CD14-positive monocyte (primary cell): ENCODE data around the gene TINCR. TPM values are rescaled to one million over a fixed set of nuclear protein-coding genes. Genes with fewer than 3 reads are reported as not detected.

Source experiments
- DNase-seq, 3 donors: peaks; one replicate each; pipeline ENCODE4 v3.0.0-alpha.2; 2011 to 2022
- H2AFZ ChIP-seq: 2 replicates; pipeline ENCODE4 v1.6.0; 2012; ENCODE audit warnings: mild to moderate bottlenecking, low read depth, low read length, inconsistent platforms; ENCODE audit not compliant: insufficient read depth, poor library complexity, severe bottlenecking
- H3K27ac ChIP-seq, 2 donors: 1 replicate in 1 of 2; 2 replicates in 1 of 2; pipeline ENCODE4 v1.5.1; 2012 to 2013; ENCODE audit warnings: low read length in 2 of 2, control low read depth in 1 of 2, inconsistent platforms in 1 of 2, low read depth in 1 of 2, mild to moderate bottlenecking in 1 of 2
- H3K27me3 ChIP-seq, 2 donors: one replicate each; pipeline versions ENCODE4 v1.6.0 to v1.6.1; 2011 to 2013; ENCODE audit warnings: low read length in 2 of 2; ENCODE audit not compliant: control insufficient read depth in 2 of 2, insufficient read depth in 2 of 2
- H3K36me3 ChIP-seq, 2 donors: replicated peaks in 1 of 2; 1 replicate in 1 of 2; 2 replicates in 1 of 2; pipeline versions ENCODE4 v1.5.1 to v1.6.1; 2012 to 2013; ENCODE audit warnings: low read length in 2 of 2, control low read depth in 1 of 2, inconsistent platforms in 1 of 2, mild to moderate bottlenecking in 1 of 2; ENCODE audit not compliant: insufficient read depth in 2 of 2, control insufficient read depth in 1 of 2
- H3K4me1 ChIP-seq, 2 donors: 1 replicate in 1 of 2; 2 replicates in 1 of 2; pipeline versions ENCODE4 v1.5.1 to v1.6.1; 2012 to 2013; ENCODE audit warnings: low read length in 2 of 2, control low read depth in 1 of 2, inconsistent platforms in 1 of 2, mild to moderate bottlenecking in 1 of 2, moderate library complexity in 1 of 2; ENCODE audit not compliant: insufficient read depth in 2 of 2, control insufficient read depth in 1 of 2
- H3K4me2 ChIP-seq: replicated peaks from 2 replicates; pipeline ENCODE3; 2012; ENCODE audit warnings: low read length, moderate library complexity, mild to moderate bottlenecking; ENCODE audit not compliant: poor library complexity, severe bottlenecking; ENCODE audit errors: extremely low read depth
- H3K4me3 ChIP-seq, 3 experiments: fragments of 200-600 bp in 1 of 3; sonication (generic) in 1 of 3; replicated peaks in 1 of 3; 1 replicate in 2 of 3; 2 replicates in 1 of 3; pipeline ENCODE4 v1.5.1; 2011 to 2013; ENCODE audit warnings: low read length in 3 of 3, mild to moderate bottlenecking in 3 of 3, control low read depth in 2 of 3, low read depth in 2 of 3, inconsistent platforms in 1 of 3, moderate library complexity in 1 of 3
- H3K79me2 ChIP-seq: 2 replicates; pipeline ENCODE4 v1.6.0; 2012; ENCODE audit warnings: mild to moderate bottlenecking, control low read depth, inconsistent platforms, low read length, moderate library complexity; ENCODE audit not compliant: insufficient read depth
- H3K9ac ChIP-seq: 2 replicates; pipeline ENCODE4 v1.6.0; 2017; ENCODE audit warnings: low read length, mild to moderate bottlenecking; ENCODE audit not compliant: insufficient read depth, poor library complexity, severe bottlenecking
- H3K9me3 ChIP-seq, 2 donors: replicated peaks in 1 of 2; 1 replicate in 1 of 2; 2 replicates in 1 of 2; pipeline versions ENCODE4 v1.5.1 to v1.6.1; 2012 to 2013; ENCODE audit warnings: low read length in 2 of 2, control low read depth in 1 of 2; ENCODE audit not compliant: control insufficient read depth in 1 of 2, insufficient read depth in 1 of 2
- H4K20me1 ChIP-seq: 2 replicates; pipeline ENCODE4 v1.6.0; 2012; ENCODE audit warnings: mild to moderate bottlenecking, low read length, control low read depth, moderate library complexity; ENCODE audit not compliant: insufficient read depth
- H3K27ac Mint-ChIP-seq, 7 donors: one replicate each; pipeline ENCODE4 v1.8.0; 2020; ENCODE audit warnings: mild to moderate bottlenecking in 7 of 7, mixed read lengths in 7 of 7, moderate library complexity in 6 of 7, inconsistent platforms in 2 of 7
- H3K27me3 Mint-ChIP-seq, 3 donors: one replicate each; pipeline ENCODE4 v1.8.0; 2021 to 2022; ENCODE audit warnings: low read depth in 3 of 3, mild to moderate bottlenecking in 3 of 3, mixed read lengths in 3 of 3, moderate library complexity in 3 of 3, inconsistent platforms in 1 of 3
- H3K36me3 Mint-ChIP-seq, 2 donors: one replicate each; pipeline ENCODE4 v1.8.0; 2020; ENCODE audit warnings: mixed read lengths in 2 of 2, inconsistent platforms in 1 of 2, mild to moderate bottlenecking in 1 of 2
- H3K4me1 Mint-ChIP-seq: one replicate; pipeline ENCODE4 v1.8.0; 2020; ENCODE audit warnings: mild to moderate bottlenecking, mixed read lengths
- H3K4me3 Mint-ChIP-seq, 2 donors: one replicate each; pipeline ENCODE4 v1.8.0; 2020; ENCODE audit warnings: mild to moderate bottlenecking in 2 of 2, mixed read lengths in 2 of 2, moderate library complexity in 1 of 2
- H3K9me3 Mint-ChIP-seq, 7 donors: one replicate each; pipeline ENCODE4 v1.8.0; 2020 to 2022; ENCODE audit warnings: mixed read lengths in 7 of 7, mild to moderate bottlenecking in 6 of 7, moderate library complexity in 6 of 7, inconsistent platforms in 2 of 7
- CTCF ChIP-seq: fragments of 200-600 bp; IDR thresholded peaks from one replicate; pipeline ENCODE4 v1.8.0; 2022; ENCODE audit warnings: antibody characterized with exemption, mild to moderate bottlenecking
- WGBS: methylation state at CpG from one replicate; pipeline ENCODE4 v1.1.5; 2013; ENCODE audit warnings: missing lambda C conversion rate; ENCODE audit not compliant: insufficient coverage; 5-methylcytosine and 5-hydroxymethylcytosine counted together
- intact Hi-C, 2 donors: fragments of 100-400 bp; cut with micrococcal nuclease; formaldehyde crosslinking; loops; one replicate each; pipeline versions ENCODE4 v1.15.0 to v1.15.1; 2023
- polyA plus RNA-seq, 3 donors: library from polyadenylated mRNA; depleted of rRNA in 1 of 3; unstranded in 2 of 3; stranded (reverse) in 1 of 3; fragments of 300-500 nt in 2 of 3; fragments of >200 nt in 1 of 3; fragmentation: Illumina TruSeq in 2 of 3; gene quantifications; 1 replicate in 2 of 3; 2 replicates in 1 of 3; pipeline ENCODE4 v1.2.3, GENCODE V29; 2012 to 2021

The TINCR gene
- polyA plus RNA-seq, 3 donors, result 0.11 TPM; not detected in 2

DNA sequence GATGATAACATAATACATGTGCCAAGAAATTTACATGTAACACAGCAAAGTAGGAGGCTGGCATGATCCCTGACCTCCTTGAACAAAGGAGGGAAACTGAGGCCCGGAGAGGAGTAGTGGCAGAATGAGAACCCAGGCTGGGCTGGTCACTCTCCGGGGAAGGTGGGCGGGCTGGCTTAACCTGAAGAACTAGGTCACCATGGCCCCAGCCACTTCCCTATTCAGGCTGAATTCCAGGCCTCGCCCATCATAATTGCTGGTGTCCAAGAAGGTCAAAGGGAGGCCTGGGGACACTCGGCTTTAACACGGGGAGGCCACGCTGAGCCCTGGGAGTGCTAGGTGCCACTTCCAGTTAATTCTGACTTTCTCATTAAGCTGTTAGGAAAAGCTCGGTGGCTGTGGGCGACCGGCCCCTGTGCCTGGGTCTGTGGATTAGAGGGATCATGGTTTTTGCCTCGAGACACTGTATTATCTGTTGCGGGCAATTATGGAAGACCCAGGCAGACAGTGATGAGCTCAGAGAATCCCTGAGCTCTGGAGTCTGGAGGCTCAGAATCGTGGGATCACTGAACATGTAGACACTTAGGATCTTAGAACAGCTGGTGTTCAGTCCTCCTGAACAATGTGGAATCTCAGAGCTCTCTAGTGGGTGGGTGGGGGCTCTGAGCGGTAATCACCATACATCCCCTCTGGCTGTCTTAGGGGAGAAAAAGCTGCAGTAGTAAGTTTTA is 5.0 kb upstream of the TINCR start:
- Mint-ChIP-seq H3K27ac (peak overlapping the region in 1 of 7 donors; percentile 33), H3K4me1 (peaks cover under 1% of the 10 kb centered on the region), H3K9me3 (peaks cover 0 to 18% (median 12%) of the 10 kb centered on the region in 7 donors), H3K36me3 (no peaks in the 10 kb centered on the region), H3K27me3 (peaks cover 15 to 17% (median 17%) of the 10 kb centered on the region in 3 donors), H3K4me3 (no peak overlapping the region)
- no peaks in the 10 kb centered on the region for H3K79me2 ChIP-seq
- no peaks in the 10 kb centered on the region for H4K20me1 ChIP-seq
- H3K4me2 ChIP-seq, result no peak overlapping the region
- H3K27ac ChIP-seq, result no peak overlapping the region
- no peaks in the 10 kb centered on the region for H3K4me1 ChIP-seq
- no peak for DNase-seq
- no peak overlapping the region for H3K4me3 ChIP-seq
- intact Hi-C loops, result no loop called here
- no peak for TF ChIP-seq CTCF
- no peak overlapping the region for H3K9ac ChIP-seq
- H2AFZ ChIP-seq, result no peak overlapping the region
- WGBS, result 95% methylated on average over 12 of the region's 14 CpGs
- no peaks in the 10 kb centered on the region for H3K36me3 ChIP-seq
- H3K27me3 ChIP-seq, result peaks cover 2 to 5% of the 10 kb centered on the region in 2 donors
- H3K9me3 ChIP-seq, result peaks cover 0 to 4% of the 10 kb centered on the region in 2 donors

GRCh38 chr19:5571777-5572176 is 4.0 kb upstream of the TINCR start:
- Mint-ChIP-seq H3K36me3 (no peaks in the 10 kb centered on the region), H3K27me3 (peaks cover 15 to 17% (median 17%) of the 10 kb centered on the region in 3 donors), H3K27ac (peak overlapping the region in 1 of 7 donors; percentile 40), H3K4me1 (no peaks in the 10 kb centered on the region), H3K9me3 (peaks cover 0 to 18% (median 12%) of the 10 kb centered on the region in 7 donors), H3K4me3 (no peak overlapping the region)
- Histone ChIP-seq H3K79me2 (no peaks in the 10 kb centered on the region), H4K20me1 (no peaks in the 10 kb centered on the region), H3K27me3 (peaks cover 7 to 11% of the 10 kb centered on the region in 2 donors), H3K36me3 (no peaks in the 10 kb centered on the region), H3K4me3 (no peak overlapping the region), H3K27ac (no peak overlapping the region), H3K4me2 (no peak overlapping the region), H2AFZ (no peak overlapping the region), H3K4me1 (no peaks in the 10 kb centered on the region), H3K9me3 (peaks cover 0 to 7% of the 10 kb centered on the region in 2 donors), H3K9ac (no peak overlapping the region)
- no CpG with 5 or more reads among the region's 3 CpGs for WGBS
- intact Hi-C loops, result no loop called here
- no peak for TF ChIP-seq CTCF
- DNase-seq, result no peak
